ENCODE measurements around the gene C5. TPM values are rescaled to one million over a fixed set of nuclear protein-coding genes. Genes with fewer than 3 reads are reported as not detected.

Gene C5
- total RNA-seq, 1 donor from 2014 or later = 5.5 TPM

- Histone ChIP-seq H3K4me1 (peaks cover 29% of the 10 kb centered on the region), H3K4me3 (no peak overlapping the region), H2AFZ (replicated peaks) (no peak overlapping the region), H3F3A (ENCODE audit: low read depth) (peaks cover 3% of the 10 kb centered on the region), H3K4me2 (no peak overlapping the region), H3K27me3 (no peaks in the 10 kb centered on the region), H3K36me3 (no peaks in the 10 kb centered on the region), H3K79me2 (ENCODE audit: low read depth) (no peaks in the 10 kb centered on the region), H3K9me3 (ENCODE audit: low read depth) (no peaks in the 10 kb centered on the region), H4K20me1 (ENCODE audit: low read depth) (no peaks in the 10 kb centered on the region), H3K9ac (no peak overlapping the region), H3K27ac (no peak overlapping the region)
- Mint-ChIP-seq H3K4me3 (no peak overlapping the region), H3K27me3 (ENCODE audit: insufficient read depth, low read depth) (peaks cover 7% of the 10 kb centered on the region), H3K27ac (peak overlapping the region; percentile 17), H3K9me3 (no peaks in the 10 kb centered on the region), H3K4me1 (peaks cover 21% of the 10 kb centered on the region), H3K36me3 (no peaks in the 10 kb centered on the region)
- DNase-seq (ENCODE audit: low spot score) = no peak
- TF ChIP-seq EZH2 (IDR thresholded peaks at IDR 0.05) (no peak), EZH2phosphoT487 (IDR thresholded peaks at IDR 0.05) (no peak), CTCF (IDR thresholded peaks at IDR 0.05) (no peak)
These were observed 105.6 kb downstream of the C5 start for GRCh38 chr9:120944434-120944843.

- Mint-ChIP-seq H3K9me3 (no peaks in the 10 kb centered on the region), H3K4me1 (peaks cover 24% of the 10 kb centered on the region), H3K4me3 (no peak overlapping the region), H3K27ac (no peak overlapping the region), H3K27me3 (ENCODE audit: insufficient read depth, low read depth) (peaks cover 7% of the 10 kb centered on the region), H3K36me3 (no peaks in the 10 kb centered on the region)
- Histone ChIP-seq H3K4me2 (peak overlapping the region; percentile 27), H2AFZ (replicated peaks) (peak overlapping the region; percentile 91), H4K20me1 (ENCODE audit: low read depth) (no peaks in the 10 kb centered on the region), H3F3A (ENCODE audit: low read depth) (peaks cover 3% of the 10 kb centered on the region), H3K9ac (no peak overlapping the region), H3K36me3 (no peaks in the 10 kb centered on the region), H3K4me1 (peaks cover 29% of the 10 kb centered on the region), H3K4me3 (no peak overlapping the region), H3K79me2 (ENCODE audit: low read depth) (no peaks in the 10 kb centered on the region), H3K27ac (no peak overlapping the region), H3K9me3 (ENCODE audit: low read depth) (no peaks in the 10 kb centered on the region), H3K27me3 (no peaks in the 10 kb centered on the region)
- peak; percentile 29 for DNase-seq (ENCODE audit: low spot score)
- TF ChIP-seq EZH2phosphoT487 (IDR thresholded peaks at IDR 0.05) = no peak
These were observed 107.7 kb downstream of the C5 start for GRCh38 chr9:120942186-120943001.

DNA sequence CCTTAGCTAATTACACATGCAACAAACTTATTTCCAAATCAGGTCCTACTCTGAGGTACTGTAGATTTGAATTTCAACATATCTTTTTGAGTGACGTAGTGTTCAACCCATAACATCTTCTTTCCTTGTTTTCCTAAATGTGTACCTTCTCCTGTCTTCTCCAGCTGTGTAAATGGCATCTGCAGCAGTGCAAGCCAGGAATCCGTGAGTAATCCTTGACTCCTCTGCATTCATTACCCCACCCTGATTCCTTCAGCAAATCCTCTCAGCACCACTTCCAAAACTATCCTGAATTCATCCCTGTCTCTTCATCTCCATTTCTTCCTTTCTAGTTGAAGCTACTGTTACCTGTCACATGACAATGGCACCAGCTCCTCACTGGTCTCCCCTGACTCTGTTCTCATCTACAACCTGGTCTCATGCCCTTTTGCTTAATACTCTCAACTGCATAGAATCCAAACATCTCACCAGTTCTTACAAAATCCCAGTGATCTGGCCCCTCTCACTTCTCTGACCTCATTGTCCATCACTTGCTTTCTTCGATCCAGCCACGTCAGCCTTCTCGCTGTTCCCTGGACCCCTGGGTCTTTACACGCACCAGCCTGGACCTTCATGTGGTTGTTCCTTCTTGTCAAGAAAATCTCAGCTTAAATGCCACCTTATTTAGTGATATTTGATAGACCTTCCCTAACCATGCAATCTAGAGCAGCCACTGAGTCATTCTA lies 108.9 kb downstream of the C5 start:
- no peak overlapping the region for H3K9ac ChIP-seq
- H3K4me1 Mint-ChIP-seq = peaks cover 27% of the 10 kb centered on the region
- no peak overlapping the region for H3K27ac Mint-ChIP-seq
- no peaks in the 10 kb centered on the region for H3K9me3 Mint-ChIP-seq
- H4K20me1 ChIP-seq (ENCODE audit: low read depth) = no peaks in the 10 kb centered on the region
- H3K4me2 ChIP-seq = peak overlapping the region; percentile 4
- peak overlapping the region; percentile 12 for H2AFZ ChIP-seq (replicated peaks)
- H3K36me3 ChIP-seq = no peaks in the 10 kb centered on the region
- no peak overlapping the region for H3K27ac ChIP-seq
- peaks cover 29% of the 10 kb centered on the region for H3K4me1 ChIP-seq
- no peak for DNase-seq (ENCODE audit: low spot score)
- no peaks in the 10 kb centered on the region for H3K79me2 ChIP-seq (ENCODE audit: low read depth)
- no peaks in the 10 kb centered on the region for H3K27me3 ChIP-seq
- H3K27me3 Mint-ChIP-seq (ENCODE audit: insufficient read depth, low read depth) = peaks cover 7% of the 10 kb centered on the region
- no peaks in the 10 kb centered on the region for H3K36me3 Mint-ChIP-seq
- peaks cover 3% of the 10 kb centered on the region for H3F3A ChIP-seq (ENCODE audit: low read depth)
- TF ChIP-seq CTCF (IDR thresholded peaks at IDR 0.05) (no peak), EZH2 (IDR thresholded peaks at IDR 0.05) (no peak), EZH2phosphoT487 (IDR thresholded peaks at IDR 0.05) (no peak)
- H3K4me3 Mint-ChIP-seq = no peak overlapping the region
- no peak overlapping the region for H3K4me3 ChIP-seq
- no peaks in the 10 kb centered on the region for H3K9me3 ChIP-seq (ENCODE audit: low read depth)
